ENCODE data around the gene QRFP.

The QRFP gene

DNA sequence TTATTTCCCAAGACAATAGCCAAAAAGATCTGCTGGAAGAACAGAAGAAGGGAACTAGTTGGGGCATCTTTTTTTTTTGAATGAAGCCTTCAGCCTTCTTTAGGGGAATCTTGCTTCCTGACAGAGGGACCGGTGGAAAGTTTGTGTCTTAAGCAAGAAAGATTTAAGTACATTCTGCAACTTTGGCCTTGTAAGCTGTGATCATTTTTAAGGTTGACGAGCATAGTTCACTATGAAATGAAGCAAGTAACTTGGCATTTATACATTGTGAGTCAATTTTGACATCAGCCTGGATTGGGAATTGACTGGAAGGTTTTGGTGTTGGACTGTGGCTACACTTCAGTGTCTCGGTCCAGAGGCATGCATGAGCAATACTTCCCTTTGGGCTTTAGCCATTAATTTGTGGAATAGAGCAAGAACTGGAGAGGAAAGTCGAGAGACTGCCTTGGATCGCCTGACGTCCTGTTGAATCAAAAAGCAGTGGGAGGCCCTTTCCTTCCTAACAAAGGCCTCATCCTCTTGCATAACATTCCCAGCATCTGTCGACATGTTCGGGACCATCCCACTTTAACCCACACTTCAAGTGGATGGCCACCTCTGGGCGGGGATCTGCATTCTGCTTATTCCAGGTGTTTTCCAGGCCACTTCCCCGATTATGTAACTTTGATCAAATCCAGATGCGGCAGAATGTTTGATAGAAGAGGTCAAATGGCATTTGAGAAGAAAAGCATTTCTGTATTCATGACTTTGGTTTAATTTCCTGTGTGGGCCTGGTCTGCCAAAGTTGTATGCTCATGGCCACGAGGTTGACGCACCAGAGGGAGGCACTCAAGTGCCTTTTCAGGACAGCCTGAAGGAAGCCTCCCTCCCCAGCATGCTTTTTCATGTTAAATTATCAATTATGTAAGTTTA is 49.0 kb downstream of the QRFP start:
- H3K9me3 ChIP-seq (ENCODE audit: control insufficient read depth in 2 of 2, low read length in 2 of 2), result no peaks in the 10 kb centered on the region
- H3K4me1 ChIP-seq (ENCODE audit: control insufficient read depth in 2 of 2, insufficient read depth in 2 of 2, low read length in 2 of 2), result peaks cover 5 to 11% of the 10 kb centered on the region in 2 donors
- no peaks in the 10 kb centered on the region for H3K36me3 ChIP-seq (ENCODE audit: control insufficient read depth in 2 of 2, insufficient read depth in 2 of 2, low read length in 2 of 2)
- no peak overlapping the region for H3K9ac ChIP-seq (ENCODE audit: low read depth in 1 of 2, low read length in 2 of 2)
- peak overlapping the region; percentile 75 to 80 for H3K27ac ChIP-seq (ENCODE audit: low read depth in 2 of 2, low read length in 2 of 2)
- no peak overlapping the region for H3K4me3 ChIP-seq (ENCODE audit: low read length in 2 of 2)
- no peaks in the 10 kb centered on the region for H3K27me3 ChIP-seq (ENCODE audit: control insufficient read depth in 2 of 2, insufficient read depth in 2 of 2, low read length in 2 of 2)

DNA sequence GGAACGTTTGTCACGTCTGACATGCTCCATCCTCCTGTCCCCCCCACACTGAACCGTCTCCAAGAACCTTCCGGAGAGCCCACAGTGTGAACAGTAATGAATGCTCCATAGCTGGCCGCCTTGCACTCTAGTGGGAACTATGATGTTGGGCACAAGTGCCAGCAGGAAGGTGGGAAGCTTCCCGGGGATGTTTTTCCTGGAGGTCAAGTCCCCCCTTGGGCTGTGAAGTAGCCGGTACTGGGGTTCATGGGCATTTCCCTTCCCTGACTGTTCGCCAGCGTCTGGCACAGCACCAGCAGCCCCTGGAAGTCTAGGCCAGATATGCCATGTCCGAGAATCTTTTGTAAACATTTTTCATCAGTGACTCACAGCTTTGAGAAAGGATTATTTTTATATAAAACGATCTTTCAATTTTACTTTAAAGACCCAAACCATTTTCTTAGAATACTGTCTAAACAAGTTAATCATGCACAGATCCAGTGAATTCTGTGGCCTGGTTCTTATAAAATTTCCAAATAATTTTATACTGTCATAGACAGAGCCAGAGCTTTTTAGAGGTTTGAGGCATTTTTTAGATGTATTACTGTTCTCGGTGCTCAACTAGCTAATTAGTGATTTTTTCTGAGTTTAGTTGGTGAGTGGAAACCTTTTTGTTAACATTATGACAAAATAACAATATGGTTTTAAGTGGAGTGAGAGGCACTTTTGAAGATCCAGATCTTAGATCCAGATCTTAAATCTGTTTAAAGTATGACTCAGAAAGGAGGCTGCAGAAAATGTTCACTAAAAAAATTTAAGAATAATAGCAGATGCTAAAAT is 49.9 kb downstream of the QRFP start:
- Histone ChIP-seq H3K9me3 (ENCODE audit: control insufficient read depth in 2 of 2, low read length in 2 of 2) (no peaks in the 10 kb centered on the region), H3K27me3 (ENCODE audit: control insufficient read depth in 2 of 2, insufficient read depth in 2 of 2, low read length in 2 of 2) (no peaks in the 10 kb centered on the region), H3K4me3 (ENCODE audit: low read length in 2 of 2) (no peak overlapping the region), H3K4me1 (ENCODE audit: control insufficient read depth in 2 of 2, insufficient read depth in 2 of 2, low read length in 2 of 2) (peaks cover 7 to 18% of the 10 kb centered on the region in 2 donors), H3K27ac (ENCODE audit: low read depth in 2 of 2, low read length in 2 of 2) (peak overlapping the region; percentile 75 to 80), H3K9ac (ENCODE audit: low read depth in 1 of 2, low read length in 2 of 2) (peak overlapping the region in 1 of 2 donors; percentile 34), H3K36me3 (ENCODE audit: control insufficient read depth in 2 of 2, insufficient read depth in 2 of 2, low read length in 2 of 2) (no peaks in the 10 kb centered on the region)

DNA sequence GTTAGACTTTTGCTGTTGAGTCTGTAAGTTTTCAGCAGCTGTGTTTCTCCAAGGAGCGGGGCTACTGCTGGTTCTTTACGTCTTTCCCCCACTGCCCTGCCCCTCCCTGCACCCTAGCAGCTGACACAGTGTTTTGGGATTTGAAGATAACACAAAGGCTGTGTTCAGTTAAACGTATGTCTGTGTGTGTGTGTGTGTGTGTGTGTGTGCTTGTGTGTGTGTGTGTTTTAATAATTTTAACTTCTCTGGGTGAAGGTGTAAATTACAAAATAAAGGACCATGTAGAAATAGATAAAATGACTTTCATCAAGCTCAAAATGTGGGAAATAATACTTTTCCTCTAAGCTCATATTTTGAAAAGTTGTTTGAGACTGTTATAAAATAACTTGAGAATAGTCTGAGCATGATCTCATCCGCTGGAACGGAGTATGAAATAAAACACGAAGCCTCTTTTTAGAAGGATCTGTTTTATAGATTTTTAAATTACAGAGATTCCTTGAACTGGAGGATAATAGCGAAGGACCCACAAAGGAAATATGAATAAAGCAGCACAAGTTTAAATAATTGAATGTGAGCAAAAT is 50.6 kb downstream of the QRFP start:
- peak overlapping the region in 1 of 2 donors; percentile 34 for H3K9ac ChIP-seq (ENCODE audit: low read depth in 1 of 2, low read length in 2 of 2)
- H3K9me3 ChIP-seq (ENCODE audit: control insufficient read depth in 2 of 2, low read length in 2 of 2), result no peaks in the 10 kb centered on the region
- H3K4me3 ChIP-seq (ENCODE audit: low read length in 2 of 2), result no peak overlapping the region
- H3K4me1 ChIP-seq (ENCODE audit: control insufficient read depth in 2 of 2, insufficient read depth in 2 of 2, low read length in 2 of 2), result peaks cover 7 to 18% of the 10 kb centered on the region in 2 donors
- H3K27ac ChIP-seq (ENCODE audit: low read depth in 2 of 2, low read length in 2 of 2), result peak overlapping the region; percentile 75 to 80
- H3K27me3 ChIP-seq (ENCODE audit: control insufficient read depth in 2 of 2, insufficient read depth in 2 of 2, low read length in 2 of 2), result no peaks in the 10 kb centered on the region
- H3K36me3 ChIP-seq (ENCODE audit: control insufficient read depth in 2 of 2, insufficient read depth in 2 of 2, low read length in 2 of 2), result no peaks in the 10 kb centered on the region

- Histone ChIP-seq H3K9me3 (ENCODE audit: control insufficient read depth in 2 of 2, low read length in 2 of 2) (no peaks in the 10 kb centered on the region), H3K36me3 (ENCODE audit: control insufficient read depth in 2 of 2, insufficient read depth in 2 of 2, low read length in 2 of 2) (no peaks in the 10 kb centered on the region), H3K27ac (ENCODE audit: low read depth in 2 of 2, low read length in 2 of 2) (peak overlapping the region; percentile 25 to 80), H3K4me3 (ENCODE audit: low read length in 2 of 2) (no peak overlapping the region), H3K27me3 (ENCODE audit: control insufficient read depth in 2 of 2, insufficient read depth in 2 of 2, low read length in 2 of 2) (no peaks in the 10 kb centered on the region), H3K9ac (ENCODE audit: low read depth in 1 of 2, low read length in 2 of 2) (no peak overlapping the region), H3K4me1 (ENCODE audit: control insufficient read depth in 2 of 2, insufficient read depth in 2 of 2, low read length in 2 of 2) (peaks cover 7 to 18% of the 10 kb centered on the region in 2 donors)
Observed at GRCh38 chr9:130845254-130845653, 51.4 kb downstream of the QRFP start.

DNA sequence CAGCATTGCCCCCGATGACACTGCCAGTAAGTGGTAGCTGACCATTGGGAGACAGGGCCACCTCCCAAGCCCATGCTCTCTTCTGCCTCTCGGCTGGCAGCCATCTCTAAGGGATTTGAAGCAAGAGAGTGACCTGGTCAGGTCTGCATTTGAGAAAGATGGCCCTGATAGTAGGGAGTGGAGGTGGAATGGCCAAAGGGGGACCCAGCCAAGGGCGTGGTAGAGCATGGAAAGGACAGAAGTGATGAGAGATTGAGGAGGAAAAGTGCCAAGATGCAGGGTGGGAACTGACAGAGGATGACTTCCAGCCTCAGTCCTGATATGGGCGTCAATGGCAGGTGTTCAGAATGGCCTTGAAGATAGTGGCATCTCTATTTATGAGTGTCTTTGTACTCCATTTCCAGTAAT is 52.6 kb downstream of the QRFP start:
- H3K27ac ChIP-seq (ENCODE audit: low read depth in 2 of 2, low read length in 2 of 2), result no peak overlapping the region
- no peaks in the 10 kb centered on the region for H3K9me3 ChIP-seq (ENCODE audit: control insufficient read depth in 2 of 2, low read length in 2 of 2)
- H3K4me1 ChIP-seq (ENCODE audit: control insufficient read depth in 2 of 2, insufficient read depth in 2 of 2, low read length in 2 of 2), result peaks cover 12 to 18% of the 10 kb centered on the region in 2 donors
- no peaks in the 10 kb centered on the region for H3K36me3 ChIP-seq (ENCODE audit: control insufficient read depth in 2 of 2, insufficient read depth in 2 of 2, low read length in 2 of 2)
- no peak overlapping the region for H3K4me3 ChIP-seq (ENCODE audit: low read length in 2 of 2)
- no peaks in the 10 kb centered on the region for H3K27me3 ChIP-seq (ENCODE audit: control insufficient read depth in 2 of 2, insufficient read depth in 2 of 2, low read length in 2 of 2)
- no peak overlapping the region for H3K9ac ChIP-seq (ENCODE audit: low read depth in 1 of 2, low read length in 2 of 2)

- H3K27me3 ChIP-seq (ENCODE audit: control insufficient read depth in 2 of 2, insufficient read depth in 2 of 2, low read length in 2 of 2), result no peaks in the 10 kb centered on the region
- no peak overlapping the region for H3K4me3 ChIP-seq (ENCODE audit: low read length in 2 of 2)
- peaks cover 12 to 21% of the 10 kb centered on the region in 2 donors for H3K4me1 ChIP-seq (ENCODE audit: control insufficient read depth in 2 of 2, insufficient read depth in 2 of 2, low read length in 2 of 2)
- peak overlapping the region in 1 of 2 donors; percentile 25 for H3K27ac ChIP-seq (ENCODE audit: low read depth in 2 of 2, low read length in 2 of 2)
- no peaks in the 10 kb centered on the region for H3K36me3 ChIP-seq (ENCODE audit: control insufficient read depth in 2 of 2, insufficient read depth in 2 of 2, low read length in 2 of 2)
- no peaks in the 10 kb centered on the region for H3K9me3 ChIP-seq (ENCODE audit: control insufficient read depth in 2 of 2, low read length in 2 of 2)
- no peak overlapping the region for H3K9ac ChIP-seq (ENCODE audit: low read depth in 1 of 2, low read length in 2 of 2)
Observed at GRCh38 chr9:130843049-130843908, 53.3 kb downstream of the QRFP start.

Measured in mucosa of rectum (tissue), 2 donors.